Large intestine (tissue), 3 donors: Measurements from ENCODE around the gene EMX2. TPM values are rescaled to one million over a fixed set of nuclear protein-coding genes. Genes with fewer than 3 reads are reported as not detected.

Experiments used
- DNase-seq, 2 donors: peaks; one replicate each; pipeline versions ENCODE4 v3.0.0 to v3.0.0-alpha.2; 2013
- H3K27ac ChIP-seq: one replicate; pipeline ENCODE4 v1.5.1; 2013; ENCODE audit warnings: low read length
- H3K27me3 ChIP-seq: 2 replicates; pipeline ENCODE4 v1.6.1; 2013; ENCODE audit warnings: low read length; ENCODE audit not compliant: control insufficient read depth, insufficient read depth
- H3K36me3 ChIP-seq: 2 replicates; pipeline ENCODE4 v1.6.1; 2013; ENCODE audit warnings: low read length; ENCODE audit not compliant: control insufficient read depth, insufficient read depth
- H3K4me1 ChIP-seq: one replicate; pipeline ENCODE4 v1.6.1; 2013; ENCODE audit warnings: low read length; ENCODE audit not compliant: control insufficient read depth, insufficient read depth
- H3K4me3 ChIP-seq: one replicate; pipeline ENCODE4 v1.5.1; 2013; ENCODE audit warnings: low read length
- H3K9me3 ChIP-seq: one replicate; pipeline ENCODE4 v1.6.1; 2013; ENCODE audit warnings: mild to moderate bottlenecking, low read depth, low read length, moderate library complexity; ENCODE audit not compliant: control insufficient read depth
- WGBS: methylation state at CpG from one replicate; pipeline ENCODE4 v1.1.5; 2013; ENCODE audit warnings: low lambda C conversion rate; ENCODE audit not compliant: insufficient coverage; 5-methylcytosine and 5-hydroxymethylcytosine counted together
- polyA plus RNA-seq: library from polyadenylated mRNA; unstranded; fragments of 120-200 nt; gene quantifications from one replicate; pipeline ENCODE4 v1.2.1, GENCODE V29; 2013

The EMX2 gene
- polyA plus RNA-seq, 1 donor = not detected

DNA sequence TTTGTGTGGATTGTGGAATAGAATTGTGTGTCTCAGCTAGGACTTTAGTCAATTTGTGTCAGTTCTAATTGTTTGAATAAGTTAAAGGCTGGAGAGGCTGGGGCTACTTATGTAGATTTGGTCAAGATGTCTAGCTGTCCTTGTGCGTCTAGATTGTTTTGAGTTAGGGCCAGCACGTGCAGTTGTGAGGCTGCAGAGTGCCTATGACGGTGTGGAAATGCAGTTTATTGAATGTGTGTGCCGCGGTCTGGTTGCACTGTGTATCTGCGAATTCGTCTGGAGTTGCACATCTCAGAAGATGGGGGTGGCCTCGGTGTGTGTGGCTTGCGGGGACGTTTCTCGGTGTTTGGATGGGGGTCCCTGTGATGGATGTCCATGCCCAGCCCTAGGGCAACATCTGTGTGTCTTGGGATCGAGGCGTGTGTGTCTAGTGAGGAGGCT, 10.2 kb downstream of the EMX2 start:
- DNase-seq = no peak
- H3K4me3 ChIP-seq = no peak overlapping the region
- no peaks in the 10 kb centered on the region for H3K36me3 ChIP-seq
- H3K4me1 ChIP-seq = no peaks in the 10 kb centered on the region
- no peak overlapping the region for H3K27ac ChIP-seq
- H3K9me3 ChIP-seq = peaks cover 5% of the 10 kb centered on the region
- WGBS = no CpG with 5 or more reads among the region's 13 CpGs
- H3K27me3 ChIP-seq = peaks cover 95% of the 10 kb centered on the region

DNA sequence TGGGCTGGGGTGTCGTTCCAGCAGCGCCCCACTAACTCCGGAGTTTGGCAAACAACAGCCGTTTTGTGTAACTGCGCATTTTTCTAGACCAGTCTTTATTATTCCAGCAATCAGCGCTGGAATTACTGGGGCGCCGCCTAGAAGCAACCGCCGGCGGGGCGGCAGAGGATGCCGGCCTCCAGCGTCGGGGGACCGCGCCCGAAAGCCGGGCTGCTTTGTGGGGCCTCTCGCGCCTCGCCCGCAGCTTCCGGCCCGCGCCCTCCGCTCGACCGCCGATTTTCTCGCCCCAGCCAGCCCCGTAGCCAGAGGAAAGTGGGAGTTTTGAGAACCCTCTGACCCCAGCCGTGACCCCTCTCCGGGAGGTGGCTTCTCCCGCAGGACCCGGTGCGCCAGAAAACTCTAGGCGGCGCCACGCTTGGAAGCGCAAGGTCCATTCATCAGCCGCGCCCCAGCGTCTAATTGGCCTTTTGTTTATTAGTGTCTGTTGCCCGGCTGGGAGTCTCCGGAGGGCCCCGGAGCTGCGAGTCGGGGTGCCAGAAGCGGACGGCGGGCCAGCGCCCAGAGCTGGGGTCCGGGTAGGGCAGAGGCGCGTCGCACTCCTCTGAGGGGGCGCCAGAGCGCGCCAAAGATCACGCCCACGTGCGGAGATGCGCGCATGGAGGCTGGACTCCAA, 10.7 kb downstream of the EMX2 start:
- H3K9me3 ChIP-seq = peaks cover 5% of the 10 kb centered on the region
- H3K27ac ChIP-seq = no peak overlapping the region
- H3K4me3 ChIP-seq = no peak overlapping the region
- no CpG with 5 or more reads among the region's 65 CpGs for WGBS
- no peaks in the 10 kb centered on the region for H3K4me1 ChIP-seq
- DNase-seq = no peak
- no peaks in the 10 kb centered on the region for H3K36me3 ChIP-seq
- peaks cover 95% of the 10 kb centered on the region for H3K27me3 ChIP-seq

DNA sequence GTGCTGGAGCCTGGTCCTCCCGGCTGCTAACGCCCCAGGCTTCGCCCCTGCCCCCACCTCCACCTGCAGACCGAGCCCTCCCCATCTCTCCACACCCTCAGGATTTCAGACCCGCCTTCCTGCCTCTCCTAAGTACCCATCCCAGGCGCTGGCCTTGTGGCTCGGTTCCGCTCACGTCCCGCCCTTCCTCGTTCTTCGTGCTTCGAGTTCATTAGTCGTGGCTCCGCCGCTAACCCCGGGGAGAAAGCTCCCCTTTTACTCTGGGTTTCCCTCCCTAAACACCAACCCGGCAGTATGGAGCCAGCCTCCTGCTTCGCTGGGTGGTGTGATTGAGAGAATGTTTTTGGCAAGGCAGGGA, 11.2 kb downstream of the EMX2 start:
- no peak for DNase-seq
- peaks cover 90% of the 10 kb centered on the region for H3K27me3 ChIP-seq
- no peak overlapping the region for H3K27ac ChIP-seq
- peaks cover 5% of the 10 kb centered on the region for H3K9me3 ChIP-seq
- WGBS = 20% methylated on average over 2 of the region's 19 CpGs
- no peaks in the 10 kb centered on the region for H3K4me1 ChIP-seq
- no peak overlapping the region for H3K4me3 ChIP-seq
- no peaks in the 10 kb centered on the region for H3K36me3 ChIP-seq

DNA sequence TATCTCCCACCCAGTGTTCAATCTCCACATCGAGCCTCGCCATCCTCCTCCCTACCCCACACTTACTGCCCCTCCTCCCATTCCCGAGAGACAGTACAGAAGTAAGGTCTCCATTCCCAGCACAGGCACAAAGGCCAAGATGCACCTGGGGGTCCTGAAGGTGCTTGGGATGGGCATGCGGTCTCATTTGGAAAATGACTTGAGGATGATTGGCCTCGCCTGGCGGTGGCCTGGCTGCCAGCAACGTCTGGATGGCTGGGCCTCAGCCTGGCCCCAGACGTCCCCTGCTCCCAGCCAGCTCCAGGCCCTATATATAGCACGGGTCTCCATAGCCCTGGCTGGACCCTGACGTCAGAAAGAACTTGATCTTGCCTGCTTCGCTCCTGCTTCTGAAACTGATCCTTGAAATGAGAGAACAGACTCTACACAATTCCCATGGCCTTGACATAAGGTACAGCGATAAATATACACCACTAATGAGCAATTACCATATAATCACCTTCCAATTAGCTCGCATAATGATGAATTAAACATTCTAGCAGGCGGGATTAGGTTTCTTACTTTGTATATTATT, 11.8 kb downstream of the EMX2 start:
- H3K4me1 ChIP-seq = no peaks in the 10 kb centered on the region
- no peak overlapping the region for H3K27ac ChIP-seq
- H3K4me3 ChIP-seq = no peak overlapping the region
- no peaks in the 10 kb centered on the region for H3K36me3 ChIP-seq
- H3K27me3 ChIP-seq = peaks cover 87% of the 10 kb centered on the region
- peaks cover 5% of the 10 kb centered on the region for H3K9me3 ChIP-seq
- WGBS = 0% methylated on average over 2 of the region's 14 CpGs
- DNase-seq = no peak

DNA sequence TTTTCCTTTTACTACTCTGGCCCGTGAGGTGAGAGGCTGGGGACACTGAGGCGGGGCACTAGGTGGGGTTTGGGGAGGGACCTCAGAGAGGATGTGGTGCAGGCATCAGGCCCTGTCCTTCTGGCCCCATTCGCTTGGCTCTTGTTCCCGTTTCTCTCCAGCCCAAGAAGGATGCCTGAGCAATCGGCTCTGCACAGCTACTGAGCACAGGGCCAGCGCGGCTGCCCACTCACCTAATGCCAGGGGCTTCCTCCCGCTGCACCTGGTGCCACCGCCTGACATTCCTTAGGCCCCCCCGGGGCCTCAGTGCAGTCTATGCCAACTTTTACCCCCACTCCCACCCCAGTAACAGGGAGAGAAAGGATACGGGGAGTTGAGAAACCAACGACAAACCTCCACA, 12.5 kb downstream of the EMX2 start:
- WGBS = 80% methylated on average over 1 of the region's 12 CpGs
- H3K4me3 ChIP-seq = no peak overlapping the region
- no peaks in the 10 kb centered on the region for H3K4me1 ChIP-seq
- no peaks in the 10 kb centered on the region for H3K36me3 ChIP-seq
- DNase-seq = no peak
- peaks cover 5% of the 10 kb centered on the region for H3K9me3 ChIP-seq
- H3K27me3 ChIP-seq = peaks cover 85% of the 10 kb centered on the region
- no peak overlapping the region for H3K27ac ChIP-seq

DNA sequence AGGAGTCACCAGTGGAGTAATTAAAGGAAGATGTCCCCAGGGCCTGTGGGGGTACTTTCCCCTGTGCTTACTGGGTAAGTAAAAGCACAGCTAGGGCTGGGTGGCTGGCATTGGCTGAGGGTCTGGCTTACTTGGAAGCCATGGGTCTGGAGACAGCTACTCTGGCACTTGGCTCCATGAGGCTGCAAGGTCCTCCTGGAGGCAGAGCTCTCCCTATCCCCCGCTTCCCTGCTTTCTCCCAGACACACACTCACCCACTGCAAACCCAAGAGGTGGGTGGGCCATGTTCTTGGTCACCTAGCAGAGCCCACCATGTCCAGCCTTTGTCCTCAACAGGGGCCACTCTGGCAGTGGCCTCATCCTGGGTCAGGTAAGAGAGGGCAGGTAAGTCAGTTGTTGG, 13.3 kb downstream of the EMX2 start:
- Histone ChIP-seq H3K27ac (no peak overlapping the region), H3K4me3 (no peak overlapping the region), H3K9me3 (peaks cover 5% of the 10 kb centered on the region), H3K4me1 (no peaks in the 10 kb centered on the region), H3K36me3 (no peaks in the 10 kb centered on the region), H3K27me3 (peaks cover 83% of the 10 kb centered on the region)
- no CpG with 5 or more reads among the region's 1 CpG for WGBS
- DNase-seq = no peak

DNA sequence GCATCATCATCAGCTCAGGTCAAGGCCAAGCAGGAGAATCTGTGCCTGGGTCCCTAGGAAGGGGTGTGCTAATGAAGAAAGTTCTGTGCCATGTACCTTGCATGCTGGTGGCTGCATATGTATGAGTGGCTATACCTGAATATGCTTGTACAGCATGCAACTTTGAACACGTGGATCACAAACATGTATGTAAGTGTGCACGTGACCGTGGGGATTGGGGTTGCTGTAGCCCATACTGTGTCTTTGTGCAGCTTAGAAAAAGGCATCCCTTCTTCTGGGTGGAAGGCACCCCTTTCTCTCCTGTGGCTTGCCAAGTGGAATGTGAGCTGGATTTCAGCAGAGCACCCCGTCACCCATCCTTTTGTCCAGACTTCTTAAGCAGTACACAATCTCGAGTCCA, 13.8 kb downstream of the EMX2 start:
- no CpG with 5 or more reads among the region's 5 CpGs for WGBS
- H3K27me3 ChIP-seq = peaks cover 82% of the 10 kb centered on the region
- H3K36me3 ChIP-seq = no peaks in the 10 kb centered on the region
- no peaks in the 10 kb centered on the region for H3K4me1 ChIP-seq
- no peak for DNase-seq
- peaks cover 5% of the 10 kb centered on the region for H3K9me3 ChIP-seq
- H3K27ac ChIP-seq = no peak overlapping the region
- H3K4me3 ChIP-seq = no peak overlapping the region

DNA sequence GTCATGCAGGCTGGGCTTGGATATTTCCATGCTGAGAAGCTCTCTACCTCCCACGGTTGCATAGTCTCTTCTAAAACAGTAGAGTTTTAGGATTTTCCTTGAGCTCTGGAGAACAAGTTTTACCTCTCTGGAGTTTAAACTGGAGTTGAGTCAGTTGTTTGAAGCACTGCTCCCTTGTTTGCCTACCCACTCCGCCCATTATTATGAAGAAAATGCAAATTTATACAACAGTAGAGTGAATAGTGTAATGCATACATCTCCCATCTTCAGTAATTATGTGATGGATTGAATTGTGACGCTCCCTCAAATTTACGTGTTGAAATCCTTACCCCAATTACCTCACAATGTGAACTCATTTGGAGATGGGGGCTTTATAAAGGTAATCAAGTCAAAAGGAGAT, 17.2 kb downstream of the EMX2 start:
- WGBS = no CpG with 5 or more reads among the region's 4 CpGs
- Histone ChIP-seq H3K27me3 (peaks cover 57% of the 10 kb centered on the region), H3K4me3 (no peak overlapping the region), H3K4me1 (no peaks in the 10 kb centered on the region), H3K9me3 (no peaks in the 10 kb centered on the region), H3K36me3 (no peaks in the 10 kb centered on the region), H3K27ac (no peak overlapping the region)
- no peak for DNase-seq

DNA sequence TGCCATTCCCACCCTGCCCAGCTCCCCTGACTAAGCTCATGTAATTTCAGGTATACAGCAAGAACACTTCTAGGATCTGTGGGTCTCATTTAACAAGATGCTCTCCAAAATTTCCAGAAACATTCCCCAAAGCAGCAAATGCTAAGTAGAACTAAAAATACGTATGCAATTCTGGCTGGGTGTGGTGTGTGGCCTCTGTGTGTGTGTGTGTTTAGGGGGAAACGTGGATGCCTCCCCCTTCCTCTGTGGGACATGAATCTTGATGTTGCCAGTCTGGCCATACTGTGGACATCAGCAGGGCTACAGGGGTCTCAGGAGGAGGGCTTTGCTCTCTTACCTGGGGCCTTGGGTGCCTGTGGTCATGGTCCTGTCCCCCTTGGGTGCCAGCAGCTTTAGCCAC, 18.4 kb downstream of the EMX2 start:
- Histone ChIP-seq H3K36me3 (no peaks in the 10 kb centered on the region), H3K4me3 (no peak overlapping the region), H3K9me3 (no peaks in the 10 kb centered on the region), H3K27ac (no peak overlapping the region), H3K27me3 (peaks cover 57% of the 10 kb centered on the region), H3K4me1 (no peaks in the 10 kb centered on the region)
- no CpG with 5 or more reads among the region's 2 CpGs for WGBS
- DNase-seq = no peak

DNA sequence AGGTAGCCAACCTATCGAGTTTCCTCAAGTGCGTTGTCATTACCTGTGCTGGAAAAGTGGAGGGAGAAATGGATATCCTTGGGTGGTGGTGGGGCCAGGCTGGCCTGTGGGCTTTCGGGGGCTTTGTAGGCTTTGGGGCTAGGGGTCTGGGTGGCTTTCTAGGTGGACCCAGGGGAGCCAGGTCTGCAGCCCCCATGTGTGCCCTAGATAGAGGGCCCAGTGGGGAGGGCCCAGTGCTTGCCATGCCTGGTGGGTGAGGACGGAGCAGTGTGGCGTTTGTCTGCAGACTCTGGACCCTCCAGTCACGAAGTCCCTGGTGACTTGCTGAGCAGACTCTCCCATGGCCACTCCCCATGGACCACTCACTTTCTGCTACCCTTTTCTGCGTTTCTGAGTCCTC, 19.7 kb downstream of the EMX2 start:
- Histone ChIP-seq H3K27ac (no peak overlapping the region), H3K4me3 (no peak overlapping the region), H3K9me3 (no peaks in the 10 kb centered on the region), H3K36me3 (no peaks in the 10 kb centered on the region), H3K4me1 (no peaks in the 10 kb centered on the region), H3K27me3 (peaks cover 54% of the 10 kb centered on the region)
- DNase-seq = no peak
- no CpG with 5 or more reads among the region's 7 CpGs for WGBS
